Activated CD4-positive, alpha-beta T cell treated with anti-CD3 and anti-CD28 coated beads for 4 hours (primary cell): ENCODE data around the gene GUCY1A1.

Experiments used
- DNase-seq, 2 donors: peaks; one replicate each; pipeline ENCODE4 v3.0.0-alpha.2; 2020

Gene GUCY1A1

DNA sequence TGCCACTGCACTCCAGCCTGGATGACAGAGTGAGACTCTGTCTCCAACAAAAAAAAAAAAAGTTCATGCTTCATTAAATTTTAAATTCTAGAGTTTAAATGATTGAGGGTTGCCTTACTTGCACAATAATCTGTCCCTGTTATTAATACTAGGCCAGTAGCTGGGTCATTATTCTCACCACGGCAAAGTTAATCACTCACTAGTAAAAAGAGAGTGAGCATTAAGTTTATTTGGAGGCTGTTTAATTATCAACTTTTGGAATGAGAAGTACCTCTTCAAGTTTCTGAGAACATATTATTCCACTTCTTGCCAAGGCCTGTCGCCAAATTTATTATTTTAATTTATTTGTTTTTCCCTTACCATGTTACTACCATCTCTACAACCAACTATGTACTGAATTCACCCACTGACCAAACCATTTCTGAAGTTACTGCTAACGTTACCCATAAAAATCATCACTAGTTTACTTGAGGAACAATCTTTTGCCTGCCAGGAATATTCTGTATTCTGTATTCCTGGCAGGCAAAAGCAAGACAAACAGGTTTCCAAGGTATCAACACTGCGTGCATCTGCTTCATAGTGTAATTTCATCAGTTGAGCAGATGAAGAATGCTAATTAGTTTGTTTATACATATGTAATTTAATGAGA lies 26.5 kb downstream of the GUCY1A1 start:
- no peak for DNase-seq

DNA sequence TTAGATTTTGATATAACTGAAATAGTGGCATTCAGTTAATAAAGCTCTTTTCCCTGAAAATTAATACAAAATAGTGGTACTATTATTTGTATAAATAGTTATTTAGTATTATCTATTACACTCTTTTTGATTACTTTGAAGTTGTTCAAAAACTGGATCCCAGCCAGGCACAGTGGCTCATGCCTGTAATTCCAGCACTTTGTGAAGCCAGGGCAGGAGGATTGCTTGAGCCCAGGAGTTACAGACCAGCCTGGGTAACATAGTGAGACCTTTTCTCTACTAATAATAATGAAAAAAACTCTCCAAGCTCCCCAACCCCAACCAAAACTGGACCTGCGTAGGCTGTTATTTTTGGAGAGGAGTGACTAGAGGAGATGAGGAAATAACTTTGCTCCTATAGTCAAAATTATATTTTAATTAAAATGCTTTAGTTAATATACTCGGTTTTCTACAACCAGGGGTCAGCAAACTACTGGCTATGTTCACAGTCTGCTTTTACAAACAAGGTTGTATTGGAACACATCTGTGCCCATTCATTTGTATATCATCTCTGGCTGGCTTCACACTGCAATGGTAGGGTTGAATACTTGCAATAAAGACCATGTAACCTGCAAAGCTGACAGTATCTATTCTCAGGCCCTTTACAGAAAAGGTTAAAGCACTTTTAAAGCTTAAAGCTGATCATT lies 27.6 kb downstream of the GUCY1A1 start:
- no peak for DNase-seq

DNA sequence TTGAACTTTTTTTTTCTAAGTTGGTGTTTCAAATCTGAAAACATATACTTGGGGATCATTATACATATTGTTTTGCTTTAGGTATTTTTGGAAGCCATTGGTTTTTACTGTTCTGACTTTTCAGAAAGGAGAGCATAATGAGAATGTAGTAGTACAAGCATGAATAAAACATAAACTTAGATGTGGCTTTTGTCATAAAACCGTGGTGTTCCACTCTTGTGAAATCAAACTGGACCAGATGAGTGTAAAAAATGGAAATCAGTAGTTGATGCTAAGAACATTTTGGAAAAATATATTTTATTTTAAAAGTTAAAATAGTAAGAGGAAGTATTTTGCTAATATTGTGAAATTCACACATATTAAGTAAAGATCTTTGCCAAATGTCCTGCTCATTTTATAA lies 29.6 kb downstream of the GUCY1A1 start:
- no peak for DNase-seq

DNA sequence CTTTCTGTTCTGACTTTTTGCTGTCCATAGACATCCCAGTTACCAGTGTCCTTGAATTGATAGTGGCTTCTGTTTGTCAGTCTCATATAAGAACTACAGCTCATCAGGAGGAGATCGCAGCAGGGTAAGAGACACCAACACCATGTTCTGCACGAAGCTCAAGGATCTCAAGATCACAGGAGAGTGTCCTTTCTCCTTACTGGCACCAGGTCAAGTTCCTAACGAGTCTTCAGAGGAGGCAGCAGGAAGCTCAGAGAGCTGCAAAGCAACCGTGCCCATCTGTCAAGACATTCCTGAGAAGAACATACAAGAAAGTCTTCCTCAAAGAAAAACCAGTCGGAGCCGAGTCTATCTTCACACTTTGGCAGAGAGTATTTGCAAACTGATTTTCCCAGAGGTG lies 30.1 kb downstream of the GUCY1A1 start:
- no peak for DNase-seq

DNA sequence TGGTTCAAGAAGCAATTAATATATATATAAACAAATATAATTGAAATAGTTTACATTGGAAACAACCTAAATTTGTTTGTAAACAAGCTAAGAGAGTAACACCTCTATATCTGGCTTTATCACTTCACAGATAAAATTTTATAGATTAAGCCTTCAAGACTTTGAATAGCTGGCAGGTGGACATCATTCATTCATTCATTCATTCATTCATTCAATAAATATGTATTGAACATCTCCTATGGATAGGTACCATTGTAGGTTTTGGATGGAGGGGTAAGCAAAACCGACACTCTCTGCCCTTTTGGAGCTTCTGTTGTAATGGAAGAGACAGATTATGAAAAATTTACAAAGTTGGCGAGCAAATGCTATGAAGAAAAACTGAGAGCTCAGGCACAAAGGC lies 35.2 kb downstream of the GUCY1A1 start:
- no peak for DNase-seq

DNA sequence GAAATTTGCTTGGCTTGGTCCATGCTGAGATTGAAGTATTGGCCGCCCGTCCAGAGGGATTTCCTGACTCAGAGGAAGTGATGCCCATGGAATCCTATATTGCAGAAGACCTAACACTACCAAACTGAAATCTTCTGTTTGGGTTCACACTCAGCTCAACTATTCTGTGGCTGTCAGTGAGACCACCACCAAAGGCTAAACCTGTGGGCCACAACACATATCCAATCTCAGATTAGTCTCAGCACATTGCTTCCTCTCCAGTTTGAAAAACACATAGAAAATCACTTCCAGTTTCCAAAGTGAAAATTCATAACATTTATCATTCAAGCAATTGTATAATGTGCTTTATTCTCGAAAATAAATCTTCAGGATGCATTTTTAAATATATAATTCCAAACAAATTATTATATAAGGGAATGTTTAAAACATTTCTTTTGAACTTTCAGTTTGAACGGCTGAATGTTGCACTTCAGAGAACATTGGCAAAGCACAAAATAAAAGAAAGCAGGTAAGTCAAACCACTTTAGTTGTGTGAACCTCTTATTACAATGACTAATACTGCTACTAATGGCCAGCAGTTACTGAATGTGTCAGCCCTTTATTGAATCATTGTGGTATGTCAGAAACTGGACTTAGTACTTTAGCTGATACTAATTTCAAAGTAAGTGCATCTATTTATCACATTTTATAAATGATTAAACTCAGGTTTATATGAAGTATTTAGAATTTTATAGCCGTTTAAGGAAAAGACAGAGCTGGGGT lies 37.0 kb downstream of the GUCY1A1 start:
- DNase-seq: no peak

DNA sequence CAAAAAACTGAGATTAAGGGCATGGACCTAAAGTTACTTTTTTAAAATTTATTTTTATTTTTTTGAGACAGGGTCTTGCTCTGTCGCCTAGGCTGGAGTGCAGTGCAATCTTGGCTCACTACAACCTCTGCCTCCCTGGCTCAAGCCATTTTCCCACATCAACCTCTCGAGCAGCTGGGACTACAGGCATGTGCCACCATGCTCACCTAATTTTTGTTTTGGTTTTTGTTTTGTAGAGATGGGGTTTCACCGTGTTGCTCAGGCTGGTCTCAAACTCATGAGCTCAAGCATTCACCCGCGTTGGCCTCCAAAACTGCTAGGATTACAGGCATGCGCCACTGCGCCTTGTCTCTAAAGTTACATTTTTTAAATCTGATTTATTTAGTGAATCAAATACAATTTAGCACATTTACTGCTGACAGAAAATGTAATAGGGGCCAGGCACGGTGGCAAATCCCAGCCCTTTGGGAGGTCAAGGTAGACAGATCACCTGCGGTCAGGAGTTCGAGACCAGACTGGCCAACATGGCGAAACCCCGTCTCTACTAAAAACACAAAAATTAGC lies 38.3 kb downstream of the GUCY1A1 start:
- DNase-seq: no peak

DNA sequence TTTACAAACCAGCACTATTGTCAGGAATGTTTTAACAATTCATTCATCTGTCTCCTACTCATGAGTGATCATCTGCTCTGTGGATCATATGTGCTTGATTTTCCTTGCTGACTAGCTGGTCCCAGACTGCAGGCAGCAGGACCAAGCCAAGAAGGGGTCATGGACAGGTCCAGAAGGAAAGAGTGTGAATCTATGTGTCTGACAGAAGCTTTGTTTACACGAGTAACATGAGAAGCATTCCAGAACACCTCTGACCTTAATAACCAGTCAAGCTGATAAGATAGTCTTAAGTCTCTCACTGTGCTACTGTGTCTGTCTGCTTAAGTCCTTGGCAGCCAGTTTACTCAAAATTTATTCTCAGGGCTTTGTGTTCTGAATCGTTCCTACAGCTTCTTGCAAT lies 39.0 kb downstream of the GUCY1A1 start:
- no peak for DNase-seq

DNA sequence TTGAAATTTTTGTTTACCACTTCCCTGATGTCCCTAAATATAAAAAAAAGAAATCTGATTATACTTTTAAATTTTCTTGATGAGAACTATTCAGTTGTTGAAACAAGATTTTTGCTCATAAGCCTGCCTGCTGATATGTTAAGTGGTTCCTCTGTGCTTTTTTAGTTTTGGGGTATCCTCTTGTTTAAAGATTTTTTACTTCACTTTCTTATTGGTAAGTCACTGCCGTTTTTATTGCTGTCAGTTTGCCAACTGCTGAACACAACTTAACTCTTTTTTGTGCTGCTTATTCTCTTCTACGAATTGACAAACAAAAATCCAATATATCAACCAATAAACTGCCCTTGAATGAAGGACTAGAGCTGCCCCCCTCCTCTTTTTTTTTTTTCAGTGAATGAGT lies 39.5 kb downstream of the GUCY1A1 start:
- no peak for DNase-seq

DNA sequence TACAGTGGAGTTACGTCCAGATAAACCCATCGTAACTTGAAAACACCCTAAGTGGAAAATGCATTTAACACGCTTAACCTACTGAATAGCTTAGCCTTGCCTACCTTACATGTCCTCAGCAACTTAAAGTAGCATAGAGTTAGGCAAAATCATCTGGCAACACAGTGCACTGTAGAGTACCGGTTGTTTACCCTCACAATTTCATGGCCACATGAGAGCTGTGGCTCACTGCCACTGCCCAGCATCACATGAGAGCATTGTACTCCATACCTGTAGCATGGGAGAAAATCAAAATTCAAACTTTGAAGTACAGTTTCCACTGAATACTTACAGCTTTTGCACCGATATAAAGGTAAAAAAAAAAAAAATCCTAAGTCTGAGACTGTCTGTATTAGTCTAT lies 40.6 kb downstream of the GUCY1A1 start:
- no peak for DNase-seq

DNA sequence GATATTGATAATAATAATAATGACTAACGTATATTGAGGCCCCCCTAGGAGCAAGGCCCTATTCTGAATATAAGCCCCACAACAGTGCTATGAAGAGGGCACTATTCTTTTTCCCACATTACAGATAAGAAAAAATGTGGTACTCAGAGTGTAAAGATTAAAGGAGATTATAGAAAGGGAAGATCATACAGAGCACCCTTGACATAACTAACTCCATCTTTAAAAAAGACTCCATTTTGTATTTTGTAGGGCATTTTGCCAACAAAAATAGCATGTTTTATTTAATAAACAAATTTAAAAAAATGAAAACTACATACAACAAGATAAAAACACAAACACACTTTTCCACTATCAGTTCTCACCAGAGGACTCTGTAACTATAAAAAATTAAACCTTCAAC lies 42.1 kb downstream of the GUCY1A1 start:
- no peak for DNase-seq

DNA sequence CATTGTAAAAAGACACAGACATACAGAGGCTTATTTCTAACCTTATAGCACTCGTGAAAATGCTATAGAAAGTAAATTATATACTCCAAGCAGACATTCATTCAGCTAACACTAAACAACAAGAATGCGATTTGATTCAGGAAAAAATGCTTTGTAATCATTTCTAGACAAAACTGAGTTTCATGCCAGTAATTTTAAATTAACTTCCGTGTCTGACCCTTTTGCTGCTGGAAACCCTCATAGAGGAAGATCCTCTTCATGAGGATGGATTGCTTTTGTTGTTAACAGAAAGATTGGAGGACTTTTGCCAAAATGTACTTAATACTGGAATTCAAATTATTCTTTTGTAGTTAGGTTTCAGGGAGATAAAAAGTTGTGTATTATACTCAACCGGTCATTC lies 43.3 kb downstream of the GUCY1A1 start:
- no peak for DNase-seq

DNA sequence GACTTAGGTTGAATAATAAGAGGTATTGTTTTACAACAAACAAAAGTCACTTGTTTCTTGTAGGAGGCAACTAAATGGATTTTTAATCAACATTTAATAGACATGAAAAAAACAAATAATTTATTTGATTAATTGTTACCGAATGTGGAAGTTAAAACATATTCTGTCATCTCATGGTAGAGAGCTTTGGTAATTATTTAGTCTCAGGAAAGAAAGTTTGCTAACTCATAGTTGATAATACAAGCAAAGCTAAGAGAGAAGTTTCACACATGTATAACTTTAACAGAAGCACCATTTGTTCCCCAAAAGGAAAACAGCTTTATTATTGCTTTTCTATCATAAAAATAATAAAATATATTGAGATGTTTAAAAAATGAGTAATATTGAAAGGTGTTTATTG lies 44.9 kb downstream of the GUCY1A1 start:
- DNase-seq: no peak

DNA sequence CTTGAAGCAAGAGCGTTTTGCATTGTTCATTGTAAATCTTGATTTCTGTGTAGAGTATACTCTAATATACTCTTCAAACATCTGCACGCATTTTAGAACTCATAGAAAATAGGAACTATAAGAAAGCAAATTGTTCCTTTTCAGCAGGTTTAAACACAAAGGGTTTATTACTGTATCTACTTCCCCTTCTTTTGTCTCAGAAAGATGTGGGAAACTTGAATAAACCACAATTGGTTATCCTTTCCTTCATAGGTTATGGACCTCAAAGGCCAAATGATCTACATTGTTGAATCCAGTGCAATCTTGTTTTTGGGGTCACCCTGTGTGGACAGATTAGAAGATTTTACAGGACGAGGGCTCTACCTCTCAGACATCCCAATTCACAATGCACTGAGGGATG lies 46.2 kb downstream of the GUCY1A1 start:
- no peak for DNase-seq

DNA sequence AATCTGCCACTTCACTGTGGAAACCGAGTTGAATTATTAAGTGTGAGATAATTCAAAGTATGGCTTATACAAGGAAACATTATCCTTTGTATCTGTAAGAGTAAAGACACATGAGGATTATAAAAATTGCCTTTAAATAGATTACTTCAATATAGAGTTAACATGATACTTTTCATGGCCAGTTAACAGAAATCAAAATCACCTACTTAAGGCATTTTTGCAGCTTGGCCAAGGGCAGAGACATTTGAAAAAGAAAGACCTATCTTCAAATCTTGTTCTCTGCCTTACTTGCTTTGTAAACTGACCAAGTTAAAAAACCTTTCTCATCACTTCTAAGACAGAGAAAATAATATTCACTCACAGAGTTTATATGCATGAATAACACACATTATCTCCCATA lies 47.3 kb downstream of the GUCY1A1 start:
- no peak for DNase-seq

DNA sequence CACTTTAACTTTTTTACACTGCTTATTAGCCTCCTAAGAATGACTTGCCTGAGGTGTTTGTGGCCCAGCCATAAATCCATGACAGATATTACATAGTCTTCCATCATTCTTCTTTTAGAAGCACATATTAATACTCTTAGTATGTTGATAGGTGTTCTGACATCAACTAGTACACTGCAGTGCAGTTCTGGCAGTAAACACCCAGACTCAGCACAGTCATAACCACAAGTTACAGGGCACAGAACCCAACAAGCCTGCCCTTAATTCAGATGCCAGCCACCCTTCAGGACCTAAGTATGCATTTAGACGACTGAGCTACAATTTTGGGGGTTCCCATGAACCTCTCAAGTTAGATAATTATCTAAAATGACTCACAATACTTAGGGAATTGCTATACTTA lies 55.7 kb downstream of the GUCY1A1 start:
- DNase-seq: no peak

DNA sequence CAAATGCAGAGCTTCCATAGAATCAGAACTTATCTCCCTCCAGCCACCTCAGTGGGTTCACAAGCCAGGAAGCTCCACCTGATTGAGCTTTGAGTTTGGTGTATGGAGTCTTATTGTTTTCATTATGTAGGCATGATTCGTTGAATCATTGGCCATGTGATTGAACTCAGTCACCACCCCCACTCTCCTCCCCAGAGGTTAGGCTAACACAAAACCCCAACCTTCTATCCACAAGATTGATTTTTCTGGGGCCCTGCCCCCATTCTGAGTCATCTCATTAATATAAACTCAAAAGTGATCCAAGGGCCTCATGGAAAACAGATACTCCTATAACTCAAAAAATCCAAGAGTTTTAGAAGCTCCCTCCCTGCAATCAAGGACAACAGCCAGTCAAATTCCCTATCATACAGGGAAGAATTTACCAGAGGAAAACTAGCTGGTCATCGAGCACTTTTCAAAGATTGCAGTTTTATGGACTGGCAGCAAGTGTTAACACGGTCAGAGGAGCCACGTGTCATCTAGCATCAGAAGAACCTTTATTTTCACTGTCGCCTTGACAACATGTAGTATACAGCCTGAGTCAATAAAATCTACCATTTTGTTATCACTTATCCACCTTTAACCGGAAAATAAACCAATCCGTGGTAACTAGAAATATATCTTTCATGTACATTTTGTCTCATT lies 56.3 kb downstream of the GUCY1A1 start:
- no peak for DNase-seq

DNA sequence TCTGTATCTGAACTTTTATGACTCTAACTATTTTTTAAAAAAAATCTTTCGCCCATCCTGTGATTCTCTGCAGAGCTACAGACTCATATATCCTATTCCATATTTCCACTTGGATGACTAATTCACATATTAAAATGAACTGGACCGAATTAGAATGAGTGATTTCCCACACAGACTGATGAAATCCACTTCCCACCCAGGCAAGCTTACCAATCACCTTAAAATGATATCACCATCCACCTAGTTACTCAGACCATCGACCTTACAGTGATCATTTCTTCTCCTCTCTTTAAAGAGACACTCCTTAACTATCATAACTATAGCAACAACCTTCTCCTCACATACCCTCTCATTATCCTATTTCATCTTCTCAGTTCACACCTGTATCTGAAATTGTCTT lies 58.1 kb downstream of the GUCY1A1 start:
- no peak for DNase-seq

DNA sequence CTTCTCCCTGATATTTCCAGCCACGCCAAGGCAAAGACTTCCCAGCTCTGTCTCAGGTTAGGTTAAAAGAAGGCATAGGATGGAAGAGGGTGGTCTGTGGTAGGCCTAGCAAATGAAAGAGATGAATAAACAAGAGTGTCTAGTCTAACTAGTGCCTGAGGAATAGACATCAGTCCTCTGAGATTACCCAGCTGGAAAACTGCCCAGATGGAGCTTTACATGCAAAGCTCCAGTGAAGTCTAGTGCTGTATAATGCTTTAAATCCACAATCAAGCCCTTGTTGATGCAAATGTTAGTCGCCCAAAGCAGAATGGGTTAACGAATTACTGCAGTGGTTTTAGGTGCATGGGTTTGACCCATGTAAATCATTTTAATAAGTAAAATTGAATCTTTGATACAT lies 67.4 kb downstream of the GUCY1A1 start:
- no peak for DNase-seq

DNA sequence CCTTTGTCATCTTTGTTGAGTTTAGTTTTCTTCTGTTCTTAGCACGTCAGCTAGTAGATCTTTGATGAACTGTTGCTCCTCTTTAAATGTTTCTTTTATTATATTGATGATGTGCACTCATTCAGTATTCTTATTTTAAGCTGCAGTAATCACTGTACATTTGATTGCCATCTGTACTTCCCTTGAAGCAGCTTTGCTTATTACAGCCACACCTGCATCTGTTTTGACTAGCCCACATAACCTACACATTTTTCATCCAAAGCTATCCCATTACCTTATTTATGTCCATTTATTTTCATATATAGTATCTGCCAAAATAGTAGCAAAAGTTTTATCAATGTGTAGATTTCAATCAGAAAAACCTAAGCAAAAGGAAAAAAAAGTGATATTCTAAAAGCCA lies 68.3 kb downstream of the GUCY1A1 start:
- DNase-seq: no peak

DNA sequence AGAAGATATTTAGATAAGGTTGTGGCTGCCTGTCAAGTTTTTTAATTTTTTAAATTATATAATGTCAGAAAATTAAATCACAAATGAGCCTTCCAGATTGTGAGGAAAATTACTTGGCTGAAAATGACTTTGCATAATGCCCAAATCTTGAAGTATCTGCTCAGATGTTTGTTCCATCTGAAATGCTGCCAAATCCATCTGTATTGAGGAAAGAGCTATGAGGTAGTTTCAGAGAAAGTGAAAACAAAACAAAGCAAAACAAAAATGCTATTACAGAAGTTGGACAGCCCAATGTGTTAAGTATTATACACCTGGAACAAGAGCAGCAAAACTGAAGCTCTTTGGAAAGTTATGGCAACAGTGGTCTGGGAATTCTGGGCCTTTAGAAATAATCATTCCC lies 68.8 kb downstream of the GUCY1A1 start:
- DNase-seq: no peak

DNA sequence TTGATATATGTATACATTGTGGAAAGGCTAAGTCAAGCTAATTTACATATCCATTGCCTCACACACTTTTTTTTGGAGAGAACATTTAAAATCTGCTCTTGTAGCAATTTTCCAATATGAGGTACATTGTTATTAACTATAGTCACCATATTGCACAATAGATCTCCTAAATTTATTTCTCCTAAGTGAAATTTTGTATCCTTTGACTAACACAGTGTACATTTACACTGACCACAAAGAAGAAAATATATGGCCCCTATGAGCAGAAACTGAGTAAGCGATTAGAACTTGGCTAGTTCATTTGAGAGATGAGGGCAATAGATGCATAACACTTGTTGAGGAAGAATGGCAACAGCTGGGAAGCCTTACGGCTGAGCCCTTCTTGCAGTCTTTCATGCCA lies 71.9 kb downstream of the GUCY1A1 start:
- no peak for DNase-seq

DNA sequence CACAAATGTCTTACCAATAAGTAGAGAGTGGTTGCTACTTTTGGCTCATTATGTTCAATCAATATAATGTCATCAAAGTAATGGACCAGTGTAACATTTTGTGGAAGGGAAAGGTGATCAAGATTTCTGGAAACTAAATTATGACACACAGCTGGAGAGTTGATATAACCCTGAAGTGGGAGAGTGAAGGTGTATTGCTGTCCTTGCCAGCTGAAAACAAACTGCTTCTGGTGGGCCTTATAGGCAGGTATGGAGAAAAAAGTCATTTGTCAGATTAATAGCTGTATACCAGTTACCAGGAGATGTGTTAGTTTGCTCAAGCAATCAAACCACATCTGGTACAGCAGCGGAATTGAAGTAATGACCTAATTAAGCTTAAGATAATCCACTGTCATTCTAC lies 74.9 kb downstream of the GUCY1A1 start:
- no peak for DNase-seq
